ENCODE measurements around the gene CRK.

The CRK gene

GRCh38 chr17:1455797-1456599 is at the start of gene CRK:
Gene CRK (minus strand): TSS chr17:1456232. CDS start chr17:1456117, 115 bp downstream.
- DNase-seq: peak; percentile 84

- DNase-seq: no peak
Observed at GRCh38 chr17:1505586-1505985, 49.6 kb upstream of the CRK start.

- DNase-seq: no peak
Observed at GRCh38 chr17:1504866-1505265, 48.8 kb upstream of the CRK start.

- no peak for DNase-seq
Observed at GRCh38 chr17:1503699-1504098, 47.7 kb upstream of the CRK start.

GRCh38 chr17:1498869-1499268 is 42.8 kb upstream of the CRK start:
- no peak for DNase-seq

GRCh38 chr17:1498233-1498632 is 42.2 kb upstream of the CRK start:
- DNase-seq: no peak

- DNase-seq: no peak
Observed at GRCh38 chr17:1497831-1498230, 41.8 kb upstream of the CRK start.

- DNase-seq: no peak
Observed at GRCh38 chr17:1496869-1497268, 40.8 kb upstream of the CRK start.

- DNase-seq: no peak
Observed at GRCh38 chr17:1495265-1495989, 39.4 kb upstream of the CRK start.

GRCh38 chr17:1494736-1495253 is 38.8 kb upstream of the CRK start:
- DNase-seq: no peak

GRCh38 chr17:1494203-1494602 is 38.2 kb upstream of the CRK start:
- no peak for DNase-seq

- no peak for DNase-seq
Observed at GRCh38 chr17:1493291-1493980, 37.4 kb upstream of the CRK start.

GRCh38 chr17:1492249-1493206 is 36.5 kb upstream of the CRK start, which contains the start of gene MYO1C:
Gene MYO1C (minus strand): TSS chr17:1492686. CDS start chr17:1492487, 199 bp downstream.
- no peak for DNase-seq

- no peak for DNase-seq
Observed at GRCh38 chr17:1491443-1492248, 35.6 kb upstream of the CRK start.

GRCh38 chr17:1490643-1491442 is 34.8 kb upstream of the CRK start:
- DNase-seq: peak; percentile 12

GRCh38 chr17:1488826-1489270 is 32.8 kb upstream of the CRK start:
- no peak for DNase-seq

- peak; percentile 10 for DNase-seq
Observed at GRCh38 chr17:1487939-1488825, 32.1 kb upstream of the CRK start.

GRCh38 chr17:1486802-1487695 is 31.0 kb upstream of the CRK start:
- no peak for DNase-seq
